ENCODE results near the gene RHBG.

Gene RHBG

DNA sequence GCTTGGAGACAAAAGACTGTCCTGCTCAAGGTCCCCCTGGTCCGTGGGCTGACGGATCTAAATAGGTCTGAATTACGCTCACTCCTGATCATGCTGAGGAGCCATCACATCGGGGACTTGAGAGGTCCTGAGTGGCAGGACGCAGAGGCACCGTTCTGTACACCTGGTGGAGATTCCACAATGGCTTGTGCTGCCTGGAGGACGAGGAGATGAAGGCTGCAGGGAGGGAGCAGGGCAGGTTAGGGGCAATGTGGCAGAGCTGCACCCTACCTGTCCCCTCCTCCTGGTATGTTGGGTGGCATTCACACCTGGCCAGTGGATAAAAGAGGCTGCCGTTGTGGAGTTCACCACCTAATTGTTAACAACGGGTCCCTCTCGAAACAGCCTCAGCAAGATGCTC, 38.7 kb downstream of the RHBG start:
- ATAC-seq, result no peak
- TF ChIP-seq ZNF8 (CRISPR knock-in tag; IDR thresholded peaks at IDR 0.05), result no peak
- TF ChIP-seq ZFP30 (CRISPR knock-in tag; IDR thresholded peaks at IDR 0.05), result no peak
- no peak for TF ChIP-seq ZC3H10 (CRISPR knock-in tag; IDR thresholded peaks at IDR 0.05)
- TF ChIP-seq ZFP3 (CRISPR knock-in tag; IDR thresholded peaks at IDR 0.05), result no peak
- TF ChIP-seq ZNF565 (CRISPR knock-in tag; conservative IDR thresholded peaks at IDR 0.05; ENCODE audit: low read depth), result no peak
- TF ChIP-seq POU6F1 (CRISPR knock-in tag; IDR thresholded peaks at IDR 0.05; ENCODE audit: borderline replicate concordance, low read depth), result no peak
- TF ChIP-seq ARNTL (CRISPR knock-in tag; IDR thresholded peaks at IDR 0.05; ENCODE audit: borderline replicate concordance, low read depth), result no peak
- no peak for TF ChIP-seq ISL1 (CRISPR knock-in tag; IDR thresholded peaks at IDR 0.05)
- TF ChIP-seq RARB (CRISPR knock-in tag; IDR thresholded peaks at IDR 0.05), result no peak
- no peak for TF ChIP-seq PPARA (CRISPR knock-in tag; IDR thresholded peaks at IDR 0.05; ENCODE audit: borderline replicate concordance)
- TF ChIP-seq ESRRG (CRISPR knock-in tag; IDR thresholded peaks at IDR 0.05), result no peak
- TF ChIP-seq CREB5 (CRISPR knock-in tag; IDR thresholded peaks at IDR 0.05; ENCODE audit: low read depth), result no peak
- no peak for TF ChIP-seq TOX (CRISPR knock-in tag; IDR thresholded peaks at IDR 0.05; ENCODE audit: borderline replicate concordance)
- no peak for TF ChIP-seq OSR1 (CRISPR knock-in tag; IDR thresholded peaks at IDR 0.05)
- TF ChIP-seq GLIS3 (CRISPR knock-in tag; IDR thresholded peaks at IDR 0.05), result no peak
- TF ChIP-seq BACH2 (CRISPR knock-in tag; IDR thresholded peaks at IDR 0.05; ENCODE audit: borderline replicate concordance), result no peak
- no peak for TF ChIP-seq ZNF70 (CRISPR knock-in tag; IDR thresholded peaks at IDR 0.05)

DNA sequence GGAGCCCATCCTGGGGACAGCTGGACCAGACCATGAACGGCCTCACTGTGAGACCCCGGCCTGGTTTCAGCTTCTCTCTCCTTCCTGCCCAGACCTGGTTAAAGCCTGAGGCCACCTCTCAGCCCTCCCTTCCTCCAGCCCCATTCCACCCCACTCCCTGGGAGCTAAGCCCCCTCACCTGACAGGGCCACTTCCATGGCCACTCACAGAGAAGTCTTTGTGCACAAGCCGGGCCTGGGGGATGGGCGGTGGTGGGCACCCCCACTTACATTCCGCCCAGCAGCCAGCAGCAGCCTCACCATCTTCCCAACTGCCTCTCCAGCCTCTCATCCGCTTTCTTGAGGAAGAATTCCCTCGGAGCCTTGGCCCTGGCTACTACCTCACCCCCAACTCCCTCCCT, 40.4 kb downstream of the RHBG start:
- no peak for ATAC-seq
- no peak for TF ChIP-seq CREB5 (CRISPR knock-in tag; IDR thresholded peaks at IDR 0.05; ENCODE audit: low read depth)
- no peak for TF ChIP-seq BACH2 (CRISPR knock-in tag; IDR thresholded peaks at IDR 0.05; ENCODE audit: borderline replicate concordance)
- TF ChIP-seq ZNF565 (CRISPR knock-in tag; conservative IDR thresholded peaks at IDR 0.05; ENCODE audit: low read depth), result no peak
- TF ChIP-seq RARB (CRISPR knock-in tag; IDR thresholded peaks at IDR 0.05), result no peak
- no peak for TF ChIP-seq PATZ1 (CRISPR knock-in tag; IDR thresholded peaks at IDR 0.05; ENCODE audit: borderline replicate concordance)
- TF ChIP-seq GLIS3 (CRISPR knock-in tag; IDR thresholded peaks at IDR 0.05), result no peak
- TF ChIP-seq ZNF70 (CRISPR knock-in tag; IDR thresholded peaks at IDR 0.05), result no peak
- no peak for TF ChIP-seq ISL1 (CRISPR knock-in tag; IDR thresholded peaks at IDR 0.05)
- TF ChIP-seq, protein P1, sequence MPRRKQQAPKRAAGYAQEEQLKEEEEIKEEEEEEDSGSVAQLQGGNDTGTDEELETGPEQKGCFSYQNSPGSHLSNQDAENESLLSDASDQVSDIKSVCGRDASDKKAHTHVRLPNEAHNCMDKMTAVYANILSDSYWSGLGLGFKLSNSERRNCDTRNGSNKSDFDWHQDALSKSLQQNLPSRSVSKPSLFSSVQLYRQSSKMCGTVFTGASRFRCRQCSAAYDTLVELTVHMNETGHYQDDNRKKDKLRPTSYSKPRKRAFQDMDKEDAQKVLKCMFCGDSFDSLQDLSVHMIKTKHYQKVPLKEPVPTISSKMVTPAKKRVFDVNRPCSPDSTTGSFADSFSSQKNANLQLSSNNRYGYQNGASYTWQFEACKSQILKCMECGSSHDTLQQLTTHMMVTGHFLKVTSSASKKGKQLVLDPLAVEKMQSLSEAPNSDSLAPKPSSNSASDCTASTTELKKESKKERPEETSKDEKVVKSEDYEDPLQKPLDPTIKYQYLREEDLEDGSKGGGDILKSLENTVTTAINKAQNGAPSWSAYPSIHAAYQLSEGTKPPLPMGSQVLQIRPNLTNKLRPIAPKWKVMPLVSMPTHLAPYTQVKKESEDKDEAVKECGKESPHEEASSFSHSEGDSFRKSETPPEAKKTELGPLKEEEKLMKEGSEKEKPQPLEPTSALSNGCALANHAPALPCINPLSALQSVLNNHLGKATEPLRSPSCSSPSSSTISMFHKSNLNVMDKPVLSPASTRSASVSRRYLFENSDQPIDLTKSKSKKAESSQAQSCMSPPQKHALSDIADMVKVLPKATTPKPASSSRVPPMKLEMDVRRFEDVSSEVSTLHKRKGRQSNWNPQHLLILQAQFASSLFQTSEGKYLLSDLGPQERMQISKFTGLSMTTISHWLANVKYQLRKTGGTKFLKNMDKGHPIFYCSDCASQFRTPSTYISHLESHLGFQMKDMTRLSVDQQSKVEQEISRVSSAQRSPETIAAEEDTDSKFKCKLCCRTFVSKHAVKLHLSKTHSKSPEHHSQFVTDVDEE (CRISPR knock-in tag; IDR thresholded peaks at IDR 0.05), result no peak
- no peak for TF ChIP-seq ZFP30 (CRISPR knock-in tag; IDR thresholded peaks at IDR 0.05)
- TF ChIP-seq TOX (CRISPR knock-in tag; IDR thresholded peaks at IDR 0.05; ENCODE audit: borderline replicate concordance), result no peak
- TF ChIP-seq TCF4 (CRISPR knock-in tag; IDR thresholded peaks at IDR 0.05; ENCODE audit: borderline replicate concordance), result no peak

DNA sequence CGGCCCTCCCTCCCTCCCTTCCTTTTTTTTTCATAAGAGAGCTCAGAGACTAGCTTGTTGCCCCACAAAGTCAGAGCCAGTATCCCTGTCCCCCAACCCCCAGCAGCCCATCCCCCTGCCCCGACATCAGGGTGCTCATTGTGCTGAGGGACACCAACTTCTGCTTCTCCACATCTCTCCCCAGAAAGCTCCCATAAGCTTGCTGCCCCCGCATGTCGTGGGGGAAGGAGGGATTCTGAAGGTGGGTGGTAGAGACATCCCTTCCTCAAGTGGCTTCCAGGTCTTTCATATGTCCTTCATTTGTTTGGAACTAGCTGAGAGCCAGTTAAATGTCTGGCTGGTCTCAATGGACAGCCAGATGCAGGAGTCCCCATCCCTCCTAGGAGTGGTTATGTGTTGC, 41.2 kb downstream of the RHBG start:
- ATAC-seq, result no peak
- TF ChIP-seq CSRNP3 (CRISPR knock-in tag; IDR thresholded peaks at IDR 0.05) (no peak), PATZ1 (CRISPR knock-in tag; IDR thresholded peaks at IDR 0.05; ENCODE audit: borderline replicate concordance) (no peak), POU6F1 (CRISPR knock-in tag; IDR thresholded peaks at IDR 0.05; ENCODE audit: borderline replicate concordance, low read depth) (no peak), ZC3H10 (CRISPR knock-in tag; IDR thresholded peaks at IDR 0.05) (no peak), ISL1 (CRISPR knock-in tag; IDR thresholded peaks at IDR 0.05) (no peak), ZFP3 (CRISPR knock-in tag; IDR thresholded peaks at IDR 0.05) (no peak), ESRRG (CRISPR knock-in tag; IDR thresholded peaks at IDR 0.05) (no peak), ZFP30 (CRISPR knock-in tag; IDR thresholded peaks at IDR 0.05) (no peak), PPARA (CRISPR knock-in tag; IDR thresholded peaks at IDR 0.05; ENCODE audit: borderline replicate concordance) (no peak), ZNF565 (CRISPR knock-in tag; conservative IDR thresholded peaks at IDR 0.05; ENCODE audit: low read depth) (no peak), ZNF8 (CRISPR knock-in tag; IDR thresholded peaks at IDR 0.05) (no peak), TOX (CRISPR knock-in tag; IDR thresholded peaks at IDR 0.05; ENCODE audit: borderline replicate concordance) (no peak)

Measured in SK-N-SH treated with all-trans-retinoic acid at 6 μM for 48 hours (cell line).